Keratinocyte (primary cell): Measurements from ENCODE around the gene PRKCE. TPM values are rescaled to one million over a fixed set of nuclear protein-coding genes. Genes with fewer than 3 reads are reported as not detected.

Source experiments
- DNase-seq: peaks from one replicate; pipeline ENCODE4 v3.0.0-alpha.2; 2011; ENCODE audit warnings: low read depth, missing footprints, low spot score
- FAIRE-seq: peaks from 2 replicates; lab custom pipeline; 2011; peaks lifted over from hg19 to GRCh38; lab: Jason Lieb, UNC
- H2AFZ ChIP-seq: 2 replicates; pipeline ENCODE4 v1.6.0; 2012; ENCODE audit warnings: low read length, control low read depth, inconsistent platforms; ENCODE audit not compliant: control insufficient read depth
- H3K27ac ChIP-seq: 2 replicates; pipeline ENCODE4 v1.5.1; 2011; ENCODE audit warnings: low read length; ENCODE audit not compliant: control insufficient read depth, insufficient read depth
- H3K27me3 ChIP-seq: 3 replicates; pipeline ENCODE4 v1.6.0; 2011; ENCODE audit warnings: low read length; ENCODE audit not compliant: control insufficient read depth, insufficient read depth; ENCODE audit errors: extremely low read depth
- H3K36me3 ChIP-seq, 2 experiments: 2 replicates in 1 of 2; 3 replicates in 1 of 2; pipeline ENCODE4 v1.5.1; 2011; ENCODE audit warnings: low read length in 2 of 2, mild to moderate bottlenecking in 1 of 2; ENCODE audit not compliant: control insufficient read depth in 2 of 2, insufficient read depth in 2 of 2; ENCODE audit errors: extremely low read depth in 1 of 2
- H3K4me1 ChIP-seq: 3 replicates; pipeline ENCODE4 v1.5.1; 2011; ENCODE audit warnings: low read length; ENCODE audit not compliant: control insufficient read depth, insufficient read depth; ENCODE audit errors: extremely low read depth
- H3K4me2 ChIP-seq: 3 replicates; pipeline ENCODE4 v1.6.0; 2011; ENCODE audit warnings: low read depth, low read length; ENCODE audit not compliant: control insufficient read depth, insufficient read depth; ENCODE audit errors: extremely low read depth
- H3K4me3 ChIP-seq, 3 experiments: fragments of 200-600 bp in 1 of 3; sonication (generic) in 1 of 3; 2 replicates in 2 of 3; 3 replicates in 1 of 3; pipeline ENCODE4 v1.5.1; 2011 to 2016; ENCODE audit warnings: low read length in 3 of 3, mild to moderate bottlenecking in 3 of 3, control low read depth in 2 of 3, inconsistent platforms in 1 of 3, low read depth in 1 of 3, mixed read lengths in 1 of 3, mixed run types in 1 of 3, moderate library complexity in 1 of 3; ENCODE audit not compliant: control insufficient read depth in 2 of 3, insufficient read depth in 2 of 3; ENCODE audit errors: extremely low read depth in 1 of 3
- H3K79me2 ChIP-seq: 2 replicates; pipeline ENCODE4 v1.6.0; 2012; ENCODE audit warnings: low read length; ENCODE audit not compliant: control insufficient read depth, insufficient read depth
- H3K9ac ChIP-seq: 3 replicates; pipeline ENCODE4 v1.6.0; 2011; ENCODE audit warnings: low read length; ENCODE audit not compliant: control insufficient read depth, insufficient read depth; ENCODE audit errors: extremely low read depth
- H3K9me1 ChIP-seq: 3 replicates; pipeline ENCODE4 v1.6.0; 2011; ENCODE audit warnings: low read length; ENCODE audit not compliant: control insufficient read depth, insufficient read depth; ENCODE audit errors: extremely low read depth
- H3K9me3 ChIP-seq: 2 replicates; pipeline ENCODE4 v1.5.1; 2012; ENCODE audit warnings: low read depth, low read length; ENCODE audit not compliant: control insufficient read depth
- H4K20me1 ChIP-seq: 3 replicates; pipeline ENCODE4 v1.6.0; 2011; ENCODE audit warnings: low read length; ENCODE audit not compliant: control insufficient read depth, insufficient read depth; ENCODE audit errors: extremely low read depth
- EZH2 ChIP-seq: IDR thresholded peaks from one replicate; pipeline ENCODE4 v1.6.1; 2012; ENCODE audit warnings: inconsistent platforms, mild to moderate bottlenecking, low read length, moderate library complexity
- dilution Hi-C: fragments of 300-500 bp; cut with MboI; formaldehyde crosslinking; loops from one replicate; pipeline ENCODE4 v1.7.0; 2020; ENCODE audit warnings: low sequenced_read_pairs; ENCODE audit not compliant: extremely low pct_ligation_motif_present
- polyA plus RNA-seq, 5 experiments: library from polyadenylated mRNA; depleted of rRNA in 3 of 5; stranded (reverse) in 3 of 5; stranded (forward) in 1 of 5; unstranded in 1 of 5; fragments of >200 nt; gene quantifications; 1 replicate in 1 of 5; 2 replicates in 3 of 5; 3 replicates in 1 of 5; pipeline versions ENCODE4 v1.2.1 to v1.2.3, GENCODE V29; 2011 to 2012; ENCODE audit warnings: missing spikeins in 2 of 5, low read depth in 1 of 5, low replicate concordance in 1 of 5
- TF ChIP-seq, protein P1 (sequence below), 3 experiments: IDR thresholded peaks in 1 of 3; conservative IDR thresholded peaks in 1 of 3; optimal IDR thresholded peaks in 1 of 3; 2 replicates in 2 of 3; 3 replicates in 1 of 3; pipeline versions ENCODE3 to v1.5.1; 2011; ENCODE audit warnings: low read length in 3 of 3, mild to moderate bottlenecking in 3 of 3, moderate library complexity in 2 of 3, control low read depth in 1 of 3, inconsistent platforms in 1 of 3; ENCODE audit not compliant: insufficient read depth in 2 of 3; ENCODE audit errors: extremely low read depth in 1 of 3

The PRKCE gene
- polyA plus RNA-seq, 1 donor (not counting 4 experiments of a cell fraction or from before 2014, with no cell fraction given), result 2.0 TPM

GRCh38 chr2:45902380-45902779 is 250.9 kb downstream of the PRKCE start:
- H3K27ac ChIP-seq, result no peak overlapping the region
- H2AFZ ChIP-seq, result no peak overlapping the region
- DNase-seq (no peak), FAIRE-seq (no peak)
- no peaks in the 10 kb centered on the region for H3K9me1 ChIP-seq
- no peak for TF ChIP-seq EZH2
- TF ChIP-seq, protein P1, sequence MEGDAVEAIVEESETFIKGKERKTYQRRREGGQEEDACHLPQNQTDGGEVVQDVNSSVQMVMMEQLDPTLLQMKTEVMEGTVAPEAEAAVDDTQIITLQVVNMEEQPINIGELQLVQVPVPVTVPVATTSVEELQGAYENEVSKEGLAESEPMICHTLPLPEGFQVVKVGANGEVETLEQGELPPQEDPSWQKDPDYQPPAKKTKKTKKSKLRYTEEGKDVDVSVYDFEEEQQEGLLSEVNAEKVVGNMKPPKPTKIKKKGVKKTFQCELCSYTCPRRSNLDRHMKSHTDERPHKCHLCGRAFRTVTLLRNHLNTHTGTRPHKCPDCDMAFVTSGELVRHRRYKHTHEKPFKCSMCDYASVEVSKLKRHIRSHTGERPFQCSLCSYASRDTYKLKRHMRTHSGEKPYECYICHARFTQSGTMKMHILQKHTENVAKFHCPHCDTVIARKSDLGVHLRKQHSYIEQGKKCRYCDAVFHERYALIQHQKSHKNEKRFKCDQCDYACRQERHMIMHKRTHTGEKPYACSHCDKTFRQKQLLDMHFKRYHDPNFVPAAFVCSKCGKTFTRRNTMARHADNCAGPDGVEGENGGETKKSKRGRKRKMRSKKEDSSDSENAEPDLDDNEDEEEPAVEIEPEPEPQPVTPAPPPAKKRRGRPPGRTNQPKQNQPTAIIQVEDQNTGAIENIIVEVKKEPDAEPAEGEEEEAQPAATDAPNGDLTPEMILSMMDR (optimal IDR thresholded peaks at IDR 0.05 in 1 of 3, IDR thresholded peaks at IDR 0.05 in 1 of 3, conservative IDR thresholded peaks at IDR 0.05 in 1 of 3; ENCODE audit: extremely low read depth in 1 of 3, insufficient read depth in 2 of 3, low read length in 3 of 3), result no peak
- no peaks in the 10 kb centered on the region for H3K4me1 ChIP-seq
- H3K36me3 ChIP-seq, result no peaks in the 10 kb centered on the region
- no peak overlapping the region for H3K4me2 ChIP-seq
- H3K27me3 ChIP-seq, result no peaks in the 10 kb centered on the region
- no peaks in the 10 kb centered on the region for H3K79me2 ChIP-seq
- dilution Hi-C loops, result no loop called here
- no peaks in the 10 kb centered on the region for H3K9me3 ChIP-seq
- H3K4me3 ChIP-seq, result no peak overlapping the region
- no peak overlapping the region for H3K9ac ChIP-seq
- no peaks in the 10 kb centered on the region for H4K20me1 ChIP-seq

GRCh38 chr2:45902781-45903375 is 251.4 kb downstream of the PRKCE start:
- dilution Hi-C loops, result no loop called here
- DNase-seq (no peak), FAIRE-seq (no peak)
- Histone ChIP-seq H3K9ac (no peak overlapping the region), H3K4me3 (no peak overlapping the region), H3K79me2 (no peaks in the 10 kb centered on the region), H3K27ac (no peak overlapping the region), H2AFZ (no peak overlapping the region), H3K4me1 (no peaks in the 10 kb centered on the region), H4K20me1 (no peaks in the 10 kb centered on the region), H3K9me1 (no peaks in the 10 kb centered on the region), H3K4me2 (no peak overlapping the region), H3K9me3 (no peaks in the 10 kb centered on the region), H3K36me3 (no peaks in the 10 kb centered on the region), H3K27me3 (no peaks in the 10 kb centered on the region)
- TF ChIP-seq, protein P1 (optimal IDR thresholded peaks at IDR 0.05 in 1 of 3, IDR thresholded peaks at IDR 0.05 in 1 of 3, conservative IDR thresholded peaks at IDR 0.05 in 1 of 3; ENCODE audit: extremely low read depth in 1 of 3, insufficient read depth in 2 of 3, low read length in 3 of 3), result no peak
- TF ChIP-seq EZH2, result no peak
